ENCODE results near the gene GPR146. TPM values are rescaled to one million over a fixed set of nuclear protein-coding genes. Genes with fewer than 3 reads are reported as not detected.
A peak's percentile ranks its signal among the peaks of the same experiment; 100 is the strongest.

The GPR146 gene
- total RNA-seq, 1 experiment from 2014 or later, result 1.8 TPM

GRCh38 chr7:1008733-1009363 is 35.5 kb upstream of the GPR146 start:
- no peak overlapping the region for H3K4me3 ChIP-seq (ENCODE audit: low read depth, low read length)
- H3K36me3 ChIP-seq (ENCODE audit: control insufficient read depth, insufficient read depth, low read length), result peaks cover 1% of the 10 kb centered on the region; the same call in 1 of the 2 replicates
- no peaks in the 10 kb centered on the region for H3K27me3 ChIP-seq (replicated peaks; ENCODE audit: control insufficient read depth, insufficient read depth, low read length)
- ChIA-PET CTCF (no interaction called here), POLR2A (no interaction called here)
- peak overlapping the region; percentile 42 for H3K27ac Mint-ChIP-seq (ENCODE audit: unreplicated experiment)
- no peak overlapping the region for H3K4me3 Mint-ChIP-seq (ENCODE audit: unreplicated experiment)
- no peaks in the 10 kb centered on the region for H3K9me3 Mint-ChIP-seq (ENCODE audit: unreplicated experiment)
- no peaks in the 10 kb centered on the region for H3K9me3 ChIP-seq
- intact Hi-C loops (cut with micrococcal nuclease; ENCODE audit: unreplicated experiment), result no loop called here
- DNase-seq, result no peak
- no peaks in the 10 kb centered on the region for H3K27me3 Mint-ChIP-seq (ENCODE audit: insufficient read depth, unreplicated experiment)
- BruUV-seq (replicated peaks), result no TSS peak
- no peaks in the 10 kb centered on the region for H3K4me1 Mint-ChIP-seq (ENCODE audit: low read depth, unreplicated experiment)
- H3K36me3 Mint-ChIP-seq (ENCODE audit: insufficient read depth, unreplicated experiment), result peaks cover 34% of the 10 kb centered on the region
- H3K4me1 ChIP-seq, result no peaks in the 10 kb centered on the region
- TF ChIP-seq CTCF (IDR thresholded peaks at IDR 0.05; ENCODE audit: insufficient read depth in 1 of 2, low read depth in 1 of 2, low read length in 1 of 2, severe bottlenecking in 1 of 2, unreplicated experiment in 1 of 2), result no peak

- no peaks in the 10 kb centered on the region for H3K4me1 ChIP-seq
- peaks cover 30% of the 10 kb centered on the region for H3K36me3 Mint-ChIP-seq (ENCODE audit: insufficient read depth, unreplicated experiment)
- H3K36me3 ChIP-seq (ENCODE audit: control insufficient read depth, insufficient read depth, low read length), result peaks cover 1% of the 10 kb centered on the region; the same call in 1 of the 2 replicates
- H3K4me3 Mint-ChIP-seq (ENCODE audit: unreplicated experiment), result no peak overlapping the region
- no peaks in the 10 kb centered on the region for H3K27me3 ChIP-seq (replicated peaks; ENCODE audit: control insufficient read depth, insufficient read depth, low read length)
- H3K9me3 ChIP-seq, result no peaks in the 10 kb centered on the region
- TF ChIP-seq CTCF (IDR thresholded peaks at IDR 0.05; ENCODE audit: insufficient read depth in 1 of 2, low read depth in 1 of 2, low read length in 1 of 2, severe bottlenecking in 1 of 2, unreplicated experiment in 1 of 2), result no peak
- ChIA-PET CTCF (no interaction called here), POLR2A (no interaction called here)
- no peaks in the 10 kb centered on the region for H3K9me3 Mint-ChIP-seq (ENCODE audit: unreplicated experiment)
- intact Hi-C loops (cut with micrococcal nuclease; ENCODE audit: unreplicated experiment), result no loop called here
- DNase-seq, result no peak
- H3K27ac Mint-ChIP-seq (ENCODE audit: unreplicated experiment), result no peak overlapping the region
- no peak overlapping the region for H3K4me3 ChIP-seq (ENCODE audit: low read depth, low read length)
- BruUV-seq (replicated peaks), result no TSS peak
- H3K4me1 Mint-ChIP-seq (ENCODE audit: low read depth, unreplicated experiment), result no peaks in the 10 kb centered on the region
- no peaks in the 10 kb centered on the region for H3K27me3 Mint-ChIP-seq (ENCODE audit: insufficient read depth, unreplicated experiment)
These were observed 34.6 kb upstream of the GPR146 start for GRCh38 chr7:1009747-1010146.

- intact Hi-C loops (cut with micrococcal nuclease; ENCODE audit: unreplicated experiment), result no loop called here
- no TSS peak for BruUV-seq (replicated peaks)
- no peaks in the 10 kb centered on the region for H3K9me3 ChIP-seq
- H3K27me3 ChIP-seq (replicated peaks; ENCODE audit: control insufficient read depth, insufficient read depth, low read length), result no peaks in the 10 kb centered on the region
- no peaks in the 10 kb centered on the region for H3K27me3 Mint-ChIP-seq (ENCODE audit: insufficient read depth, unreplicated experiment)
- H3K4me1 Mint-ChIP-seq (ENCODE audit: low read depth, unreplicated experiment), result no peaks in the 10 kb centered on the region
- no peak overlapping the region for H3K27ac Mint-ChIP-seq (ENCODE audit: unreplicated experiment)
- H3K9me3 Mint-ChIP-seq (ENCODE audit: unreplicated experiment), result no peaks in the 10 kb centered on the region
- H3K4me3 Mint-ChIP-seq (ENCODE audit: unreplicated experiment), result no peak overlapping the region
- ChIA-PET CTCF (no interaction called here), POLR2A (no interaction called here)
- no peak overlapping the region for H3K4me3 ChIP-seq (ENCODE audit: low read depth, low read length)
- peaks cover 34% of the 10 kb centered on the region for H3K36me3 Mint-ChIP-seq (ENCODE audit: insufficient read depth, unreplicated experiment)
- H3K36me3 ChIP-seq (ENCODE audit: control insufficient read depth, insufficient read depth, low read length), result peaks cover 1% of the 10 kb centered on the region; the same call in 1 of the 2 replicates
- TF ChIP-seq CTCF (IDR thresholded peaks at IDR 0.05; ENCODE audit: insufficient read depth in 1 of 2, low read depth in 1 of 2, low read length in 1 of 2, severe bottlenecking in 1 of 2, unreplicated experiment in 1 of 2), result no peak
- no peak for DNase-seq
- H3K4me1 ChIP-seq, result peaks cover 4% of the 10 kb centered on the region; the same call in 1 of the 2 replicates
These were observed 34.1 kb upstream of the GPR146 start for GRCh38 chr7:1010226-1010625.
